ENCODE data around the gene ELMO1. TPM values are rescaled to one million over a fixed set of nuclear protein-coding genes. Genes with fewer than 3 reads are reported as not detected.

The ELMO1 gene
- total and polyA plus RNA-seq, 2 experiments from 2014 or later: 6.5 to 24.9 TPM

GRCh38 chr7:37104822-37105518 is 343.7 kb downstream of the ELMO1 start:
- no peaks in the 10 kb centered on the region for H3K36me3 ChIP-seq (ENCODE audit: insufficient read depth)
- H3K36me3 Mint-ChIP-seq (ENCODE audit: low read depth): no peaks in the 10 kb centered on the region
- H3K27me3 Mint-ChIP-seq (ENCODE audit: insufficient read depth, low read depth, poor library complexity): peaks cover 2% of the 10 kb centered on the region
- no peaks in the 10 kb centered on the region for H4K20me1 ChIP-seq (replicated peaks; ENCODE audit: insufficient read depth)
- no peaks in the 10 kb centered on the region for H3K9me3 Mint-ChIP-seq
- H3K27me3 ChIP-seq (ENCODE audit: insufficient read depth): no peaks in the 10 kb centered on the region
- no peak for TF ChIP-seq ZNF114 (CRISPR knock-in tag; IDR thresholded peaks at IDR 0.05)
- no peak for TF ChIP-seq STAT1 (IDR thresholded peaks at IDR 0.05; ENCODE audit: unreplicated experiment)
- no peak for TF ChIP-seq EZH2 (IDR thresholded peaks at IDR 0.05; ENCODE audit: low read depth, unreplicated experiment)
- no peak for TF ChIP-seq ZNF331 (CRISPR knock-in tag; IDR thresholded peaks at IDR 0.05; ENCODE audit: low read depth)
- TF ChIP-seq POLR2AphosphoS5 (IDR thresholded peaks at IDR 0.05; ENCODE audit: low read depth): no peak
- TF ChIP-seq, protein P1, sequence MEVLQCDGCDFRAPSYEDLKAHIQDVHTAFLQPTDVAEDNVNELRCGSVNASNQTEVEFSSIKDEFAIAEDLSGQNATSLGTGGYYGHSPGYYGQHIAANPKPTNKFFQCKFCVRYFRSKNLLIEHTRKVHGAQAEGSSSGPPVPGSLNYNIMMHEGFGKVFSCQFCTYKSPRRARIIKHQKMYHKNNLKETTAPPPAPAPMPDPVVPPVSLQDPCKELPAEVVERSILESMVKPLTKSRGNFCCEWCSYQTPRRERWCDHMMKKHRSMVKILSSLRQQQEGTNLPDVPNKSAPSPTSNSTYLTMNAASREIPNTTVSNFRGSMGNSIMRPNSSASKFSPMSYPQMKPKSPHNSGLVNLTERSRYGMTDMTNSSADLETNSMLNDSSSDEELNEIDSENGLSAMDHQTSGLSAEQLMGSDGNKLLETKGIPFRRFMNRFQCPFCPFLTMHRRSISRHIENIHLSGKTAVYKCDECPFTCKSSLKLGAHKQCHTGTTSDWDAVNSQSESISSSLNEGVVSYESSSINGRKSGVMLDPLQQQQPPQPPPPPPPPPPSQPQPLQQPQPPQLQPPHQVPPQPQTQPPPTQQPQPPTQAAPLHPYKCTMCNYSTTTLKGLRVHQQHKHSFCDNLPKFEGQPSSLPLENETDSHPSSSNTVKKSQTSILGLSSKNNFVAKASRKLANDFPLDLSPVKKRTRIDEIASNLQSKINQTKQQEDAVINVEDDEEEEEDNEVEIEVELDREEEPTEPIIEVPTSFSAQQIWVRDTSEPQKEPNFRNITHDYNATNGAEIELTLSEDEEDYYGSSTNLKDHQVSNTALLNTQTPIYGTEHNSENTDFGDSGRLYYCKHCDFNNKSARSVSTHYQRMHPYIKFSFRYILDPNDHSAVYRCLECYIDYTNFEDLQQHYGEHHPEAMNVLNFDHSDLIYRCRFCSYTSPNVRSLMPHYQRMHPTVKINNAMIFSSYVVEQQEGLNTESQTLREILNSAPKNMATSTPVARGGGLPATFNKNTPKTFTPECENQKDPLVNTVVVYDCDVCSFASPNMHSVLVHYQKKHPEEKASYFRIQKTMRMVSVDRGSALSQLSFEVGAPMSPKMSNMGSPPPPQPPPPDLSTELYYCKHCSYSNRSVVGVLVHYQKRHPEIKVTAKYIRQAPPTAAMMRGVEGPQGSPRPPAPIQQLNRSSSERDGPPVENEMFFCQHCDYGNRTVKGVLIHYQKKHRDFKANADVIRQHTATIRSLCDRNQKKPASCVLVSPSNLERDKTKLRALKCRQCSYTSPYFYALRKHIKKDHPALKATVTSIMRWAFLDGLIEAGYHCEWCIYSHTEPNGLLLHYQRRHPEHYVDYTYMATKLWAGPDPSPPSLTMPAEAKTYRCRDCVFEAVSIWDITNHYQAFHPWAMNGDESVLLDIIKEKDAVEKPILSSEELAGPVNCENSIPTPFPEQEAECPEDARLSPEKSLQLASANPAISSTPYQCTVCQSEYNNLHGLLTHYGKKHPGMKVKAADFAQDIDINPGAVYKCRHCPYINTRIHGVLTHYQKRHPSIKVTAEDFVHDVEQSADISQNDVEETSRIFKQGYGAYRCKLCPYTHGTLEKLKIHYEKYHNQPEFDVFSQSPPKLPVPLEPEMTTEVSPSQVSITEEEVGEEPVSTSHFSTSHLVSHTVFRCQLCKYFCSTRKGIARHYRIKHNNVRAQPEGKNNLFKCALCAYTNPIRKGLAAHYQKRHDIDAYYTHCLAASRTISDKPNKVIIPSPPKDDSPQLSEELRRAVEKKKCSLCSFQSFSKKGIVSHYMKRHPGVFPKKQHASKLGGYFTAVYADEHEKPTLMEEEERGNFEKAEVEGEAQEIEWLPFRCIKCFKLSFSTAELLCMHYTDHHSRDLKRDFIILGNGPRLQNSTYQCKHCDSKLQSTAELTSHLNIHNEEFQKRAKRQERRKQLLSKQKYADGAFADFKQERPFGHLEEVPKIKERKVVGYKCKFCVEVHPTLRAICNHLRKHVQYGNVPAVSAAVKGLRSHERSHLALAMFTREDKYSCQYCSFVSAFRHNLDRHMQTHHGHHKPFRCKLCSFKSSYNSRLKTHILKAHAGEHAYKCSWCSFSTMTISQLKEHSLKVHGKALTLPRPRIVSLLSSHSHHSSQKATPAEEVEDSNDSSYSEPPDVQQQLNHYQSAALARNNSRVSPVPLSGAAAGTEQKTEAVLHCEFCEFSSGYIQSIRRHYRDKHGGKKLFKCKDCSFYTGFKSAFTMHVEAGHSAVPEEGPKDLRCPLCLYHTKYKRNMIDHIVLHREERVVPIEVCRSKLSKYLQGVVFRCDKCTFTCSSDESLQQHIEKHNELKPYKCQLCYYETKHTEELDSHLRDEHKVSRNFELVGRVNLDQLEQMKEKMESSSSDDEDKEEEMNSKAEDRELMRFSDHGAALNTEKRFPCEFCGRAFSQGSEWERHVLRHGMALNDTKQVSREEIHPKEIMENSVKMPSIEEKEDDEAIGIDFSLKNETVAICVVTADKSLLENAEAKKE (CRISPR knock-in tag; IDR thresholded peaks at IDR 0.05): no peak
- TF ChIP-seq, protein P2, sequence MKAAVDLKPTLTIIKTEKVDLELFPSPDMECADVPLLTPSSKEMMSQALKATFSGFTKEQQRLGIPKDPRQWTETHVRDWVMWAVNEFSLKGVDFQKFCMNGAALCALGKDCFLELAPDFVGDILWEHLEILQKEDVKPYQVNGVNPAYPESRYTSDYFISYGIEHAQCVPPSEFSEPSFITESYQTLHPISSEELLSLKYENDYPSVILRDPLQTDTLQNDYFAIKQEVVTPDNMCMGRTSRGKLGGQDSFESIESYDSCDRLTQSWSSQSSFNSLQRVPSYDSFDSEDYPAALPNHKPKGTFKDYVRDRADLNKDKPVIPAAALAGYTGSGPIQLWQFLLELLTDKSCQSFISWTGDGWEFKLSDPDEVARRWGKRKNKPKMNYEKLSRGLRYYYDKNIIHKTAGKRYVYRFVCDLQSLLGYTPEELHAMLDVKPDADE (IDR thresholded peaks at IDR 0.05): no peak
- no peak for TF ChIP-seq EZH2phosphoT487 (IDR thresholded peaks at IDR 0.05; ENCODE audit: unreplicated experiment)
- no peaks in the 10 kb centered on the region for H3K4me1 ChIP-seq (ENCODE audit: insufficient read depth)
- no peak overlapping the region for H3K27ac Mint-ChIP-seq
- no peak overlapping the region for H3K4me3 Mint-ChIP-seq
- no peak for DNase-seq (ENCODE audit: low spot score)
- no peaks in the 10 kb centered on the region for H3K79me2 ChIP-seq (replicated peaks; ENCODE audit: insufficient read depth)
- no peak overlapping the region for H2AFZ ChIP-seq
- H3K4me2 ChIP-seq: no peak overlapping the region
- no peak; the same call in 1 of the 3 replicates for ATAC-seq
- no peak overlapping the region for H3K4me3 ChIP-seq
- no peak overlapping the region for H3K27ac ChIP-seq (ENCODE audit: low read depth)
- H3K9me2 ChIP-seq (ENCODE audit: insufficient read depth): peaks cover 12% of the 10 kb centered on the region; the same call in 1 of the 2 replicates
- peaks cover 8% of the 10 kb centered on the region; the same call in 1 of the 3 replicates for H3K4me1 Mint-ChIP-seq
- H3F3A ChIP-seq (replicated peaks; ENCODE audit: low read depth): no peaks in the 10 kb centered on the region

Measured in GM23338 (cell line).